ENCODE measurements around the gene MINDY1.

DNA sequence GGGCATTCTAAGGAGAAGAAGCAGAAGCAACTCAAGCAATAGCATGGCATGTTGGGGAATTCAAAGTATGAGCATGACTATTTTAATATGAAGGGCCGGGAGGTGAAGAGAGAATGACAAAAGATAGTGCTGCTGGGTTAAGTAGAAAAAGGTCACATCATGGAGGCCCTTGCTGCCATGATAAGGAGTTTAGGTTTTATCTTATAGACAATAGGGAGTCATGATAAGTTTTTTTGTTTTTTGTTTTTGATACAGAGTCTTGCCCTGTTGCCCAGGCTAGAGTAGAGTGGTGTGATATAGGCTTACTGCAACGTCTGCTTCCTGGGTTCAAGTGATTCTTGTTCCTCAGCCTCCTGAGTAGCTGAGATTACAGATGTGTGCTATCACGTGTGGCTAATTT, 32.8 kb upstream of the MINDY1 start:
- TF ChIP-seq POLR2A (IDR thresholded peaks at IDR 0.05; ENCODE audit: low read depth, low read length): no peak
- TF ChIP-seq POLR2AphosphoS5 (IDR thresholded peaks at IDR 0.05; ENCODE audit: low read depth, low read length): no peak

All from GM12892 (cell line).